CD4-positive, alpha-beta memory T cell (primary cell): ENCODE data around the gene ZNF417. TPM values are rescaled to one million over a fixed set of nuclear protein-coding genes. Genes with fewer than 3 reads are reported as not detected.
"Not testable (repeated sequence)": the region's sequence is repeated elsewhere in the genome, so short reads cannot be mapped to it uniquely, and the experiment has no call there.

Source experiments
- CTCF ChIA-PET: fragments of 350-600 bp; sonication (Branson Sonifier 250); formaldehyde crosslinking; loops from one replicate; lab custom pipeline; 2021; ENCODE audit warnings: inconsistent platforms; ENCODE audit not compliant: partially characterized antibody; lab: Charles Lee
- POLR2A ChIA-PET: fragments of 350-600 bp; sonication (Branson Sonifier 250); formaldehyde crosslinking; loops from one replicate; lab custom pipeline; 2021; ENCODE audit not compliant: partially characterized antibody; lab: Charles Lee
- DNase-seq, 5 donors: peaks; one replicate each; pipeline versions ENCODE4 v3.0.0 to v3.0.0-alpha.2; 2020 to 2022; ENCODE audit warnings: mixed read lengths in 1 of 5
- H3K27ac ChIP-seq: one replicate; pipeline ENCODE4 v1.7.0; 2013; ENCODE audit warnings: low read depth, low read length
- H3K27me3 ChIP-seq: 2 replicates; pipeline ENCODE4 v1.7.0; 2013; ENCODE audit warnings: mild to moderate bottlenecking, low read length, moderate library complexity; ENCODE audit not compliant: insufficient read depth
- H3K36me3 ChIP-seq: 2 replicates; pipeline ENCODE4 v1.7.0; 2013; ENCODE audit warnings: mild to moderate bottlenecking, low read length, moderate library complexity; ENCODE audit not compliant: insufficient read depth
- H3K4me1 ChIP-seq: 2 replicates; pipeline ENCODE4 v1.7.0; 2013; ENCODE audit warnings: mild to moderate bottlenecking, low read length, moderate library complexity; ENCODE audit not compliant: insufficient read depth
- H3K4me3 ChIP-seq, 2 donors: one replicate each; pipeline ENCODE4 v1.7.0; 2013; ENCODE audit warnings: low read length in 2 of 2, mild to moderate bottlenecking in 1 of 2
- H3K9me3 ChIP-seq, 2 donors: one replicate each; pipeline ENCODE4 v1.7.0; 2013; ENCODE audit warnings: low read length in 2 of 2, control low read depth in 1 of 2; ENCODE audit not compliant: control insufficient read depth in 1 of 2
- H3K27ac Mint-ChIP-seq, 7 donors: one replicate each; pipeline ENCODE4 v1.8.0; 2020 to 2021; ENCODE audit warnings: mixed read lengths in 7 of 7, mild to moderate bottlenecking in 6 of 7, inconsistent platforms in 3 of 7, moderate library complexity in 3 of 7
- H3K27me3 Mint-ChIP-seq, 2 donors: one replicate each; pipeline ENCODE4 v1.8.0; 2020 to 2021; ENCODE audit warnings: mixed read lengths in 2 of 2
- H3K36me3 Mint-ChIP-seq, 2 donors: one replicate each; pipeline ENCODE4 v1.8.0; 2020 to 2021; ENCODE audit warnings: mixed read lengths in 2 of 2, inconsistent platforms in 1 of 2, mild to moderate bottlenecking in 1 of 2
- H3K4me1 Mint-ChIP-seq, 4 donors: one replicate each; pipeline ENCODE4 v1.8.0; 2020 to 2021; ENCODE audit warnings: mixed read lengths in 4 of 4, mild to moderate bottlenecking in 1 of 4
- H3K4me3 Mint-ChIP-seq, 8 donors: one replicate each; pipeline ENCODE4 v1.8.0; 2020 to 2021; ENCODE audit warnings: mixed read lengths in 8 of 8, mild to moderate bottlenecking in 7 of 8, moderate library complexity in 6 of 8, inconsistent platforms in 3 of 8
- H3K9me3 Mint-ChIP-seq, 8 donors: one replicate each; pipeline ENCODE4 v1.8.0; 2020 to 2021; ENCODE audit warnings: mixed read lengths in 8 of 8, mild to moderate bottlenecking in 5 of 8, inconsistent platforms in 3 of 8, moderate library complexity in 1 of 8
- intact Hi-C: fragments of 100-400 bp; cut with micrococcal nuclease; formaldehyde crosslinking; loops from one replicate; pipeline ENCODE4 v1.15.1; 2023
- polyA plus RNA-seq, 2 donors: library from polyadenylated mRNA; unstranded; fragments of 300-500 nt; fragmentation: Illumina TruSeq; gene quantifications; one replicate each; pipeline ENCODE4 v1.2.3, GENCODE V29; 2021
- total RNA-seq, 2 experiments: library from RNA; stranded (reverse); gene quantifications; one replicate each; pipeline ENCODE4 v1.2.3, GENCODE V29; 2021

ZNF417 gene
- total and polyA plus RNA-seq, 4 experiments from 2014 or later, result 0.87 to 49.4 (median 26.5) TPM

GRCh38 chr19:57870225-57870624 lies 46.2 kb downstream of the ZNF417 start:
- H3K27ac ChIP-seq, result no peak overlapping the region
- DNase-seq, result no peak
- H3K9me3 Mint-ChIP-seq, result peaks cover 0 to 90% (median 77%) of the 10 kb centered on the region in 8 donors
- no peak overlapping the region for H3K4me3 ChIP-seq
- H3K27ac Mint-ChIP-seq, result no peak overlapping the region
- POLR2A ChIA-PET, result no interaction called here
- no peaks in the 10 kb centered on the region for H3K27me3 Mint-ChIP-seq
- CTCF ChIA-PET, result no interaction called here
- H3K27me3 ChIP-seq, result no peaks in the 10 kb centered on the region
- no peaks in the 10 kb centered on the region for H3K4me1 Mint-ChIP-seq
- peaks cover 5 to 61% of the 10 kb centered on the region in 2 donors for H3K9me3 ChIP-seq
- H3K36me3 ChIP-seq, result peaks cover 9% of the 10 kb centered on the region
- H3K36me3 Mint-ChIP-seq, result peaks cover 56% of the 10 kb centered on the region in 2 donors
- H3K4me3 Mint-ChIP-seq, result no peak overlapping the region
- intact Hi-C loops, result no loop called here
- no peaks in the 10 kb centered on the region for H3K4me1 ChIP-seq

- intact Hi-C loops, H3K4me1 ChIP-seq, H3K4me3 Mint-ChIP-seq, CTCF ChIA-PET, H3K27me3 ChIP-seq, DNase-seq, H3K4me3 ChIP-seq, H3K4me1 Mint-ChIP-seq, H3K27me3 Mint-ChIP-seq, H3K27ac Mint-ChIP-seq, H3K27ac ChIP-seq: not testable (repeated sequence)
- Mint-ChIP-seq H3K36me3 (peaks cover 58 to 61% of the 10 kb centered on the region in 2 donors), H3K9me3 (peaks cover 0 to 92% (median 80%) of the 10 kb centered on the region in 8 donors)
- Histone ChIP-seq H3K36me3 (peaks cover 13% of the 10 kb centered on the region), H3K9me3 (peaks cover 5 to 60% of the 10 kb centered on the region in 2 donors)
- POLR2A ChIA-PET, result interaction anchor here (1.0 kb wide), 1 partner anchor 133 kb away, joined by 3 read pairs; the partner anchor contains the start of gene ZNF606
Measured at GRCh38 chr19:57869655-57870054, 46.7 kb downstream of the ZNF417 start.

GRCh38 chr19:57867868-57868492 lies 48.4 kb downstream of the ZNF417 start:
- Mint-ChIP-seq H3K27me3 (no peaks in the 10 kb centered on the region), H3K36me3 (peaks cover 53 to 59% of the 10 kb centered on the region in 2 donors), H3K4me1 (no peaks in the 10 kb centered on the region), H3K27ac (no peak overlapping the region), H3K9me3 (peaks cover 0 to 89% (median 75%) of the 10 kb centered on the region in 8 donors), H3K4me3 (no peak overlapping the region)
- Histone ChIP-seq H3K9me3 (peaks cover 5 to 47% of the 10 kb centered on the region in 2 donors), H3K27me3 (no peaks in the 10 kb centered on the region), H3K36me3 (peaks cover 15% of the 10 kb centered on the region), H3K4me3 (no peak overlapping the region), H3K4me1 (no peaks in the 10 kb centered on the region), H3K27ac (no peak overlapping the region)
- DNase-seq, result no peak
- ChIA-PET CTCF (no interaction called here), POLR2A (no interaction called here)
- intact Hi-C loops, result no loop called here

Other genes starting within 250 kb of the ZNF417 start
- not detected for gene ZSCAN4, start 247.7 kb downstream of the ZNF417 start, total RNA-seq
- not detected for gene ZSCAN4, start 247.7 kb downstream of the ZNF417 start, polyA plus RNA-seq
- 10 to 100 TPM; 17.7 to 17.9 TPM for gene ZNF551, start 234.6 kb downstream of the ZNF417 start, total RNA-seq
- 1 to 10 TPM; 6.8 to 9.5 TPM for gene ZNF551, start 234.6 kb downstream of the ZNF417 start, polyA plus RNA-seq
- 1 to 10 TPM; 6.7 to 7.2 TPM for gene ZNF154, start 207.4 kb downstream of the ZNF417 start, total RNA-seq
- gene ZNF154, start 207.4 kb downstream of the ZNF417 start, polyA plus RNA-seq, result 1 to 10 TPM in 1 of 2 donors, not detected in 1; 2.4 TPM
- gene ZNF671, start 189.0 kb downstream of the ZNF417 start, total RNA-seq, result 10 to 100 TPM; 32.3 to 33.0 TPM
- 10 to 100 TPM; 18.1 to 24.0 TPM for gene ZNF671, start 189.0 kb downstream of the ZNF417 start, polyA plus RNA-seq
- gene ZNF776, start 169.8 kb downstream of the ZNF417 start, total RNA-seq, result 10 to 100 TPM; 38.9 to 40.9 TPM
- 1 to 10 TPM; 3.3 to 5.7 TPM for gene ZNF776, start 169.8 kb downstream of the ZNF417 start, polyA plus RNA-seq
- gene ZNF586, start 146.9 kb downstream of the ZNF417 start, total RNA-seq, result 10 to 100 TPM; 46.4 to 51.7 TPM
- gene ZNF586, start 146.9 kb downstream of the ZNF417 start, polyA plus RNA-seq, result 10 to 100 TPM; 15.0 to 23.8 TPM
- gene ZNF552, start 101.7 kb downstream of the ZNF417 start, total RNA-seq, result 10 to 100 TPM; 17.9 to 21.0 TPM
- gene ZNF552, start 101.7 kb downstream of the ZNF417 start, polyA plus RNA-seq, result 1 to 10 TPM; 5.5 to 9.3 TPM
- gene ZNF587B, start 86.3 kb downstream of the ZNF417 start, total RNA-seq, result 10 to 100 TPM; 28.4 to 29.0 TPM
- gene ZNF587B, start 86.3 kb downstream of the ZNF417 start, polyA plus RNA-seq, result 1 to 10 TPM in 1 of 2 donors, under 1 TPM in 1; 0.27 to 2.2 TPM
- gene ZNF587, start 66.7 kb downstream of the ZNF417 start, total RNA-seq, result 10 to 100 TPM; 58.5 to 62.8 TPM
- 1 to 10 TPM; 2.7 to 7.8 TPM for gene ZNF587, start 66.7 kb downstream of the ZNF417 start, polyA plus RNA-seq
- 10 to 100 TPM; 32.3 to 35.3 TPM for gene ZNF814, start 27.6 kb downstream of the ZNF417 start, total RNA-seq
- 10 to 100 TPM in 1 of 2 donors, 1 to 10 TPM in 1; 9.3 to 20.0 TPM for gene ZNF814, start 27.6 kb downstream of the ZNF417 start, polyA plus RNA-seq
- gene ZNF418, start 18.8 kb upstream of the ZNF417 start, total RNA-seq, result 1 to 10 TPM; 5.2 to 9.7 TPM
- 1 to 10 TPM; 1.7 to 4.6 TPM for gene ZNF418, start 18.8 kb upstream of the ZNF417 start, polyA plus RNA-seq
- gene ZNF256, start 31.1 kb upstream of the ZNF417 start, total RNA-seq, result 10 to 100 TPM; 12.4 to 13.9 TPM
- gene ZNF256, start 31.1 kb upstream of the ZNF417 start, polyA plus RNA-seq, result 1 to 10 TPM; 5.6 to 6.9 TPM
- 1 to 10 TPM in 1 of 2 experiments, under 1 TPM in 1; 0.76 to 1.2 TPM for gene C19orf18, start 57.9 kb upstream of the ZNF417 start, total RNA-seq
- gene C19orf18, start 57.9 kb upstream of the ZNF417 start, polyA plus RNA-seq, result under 1 TPM in 1 of 2 donors, not detected in 1; 0.22 TPM
- 10 to 100 TPM; 25.5 to 37.3 TPM for gene ZNF606, start 86.2 kb upstream of the ZNF417 start, total RNA-seq
- gene ZNF606, start 86.2 kb upstream of the ZNF417 start, polyA plus RNA-seq, result 1 to 10 TPM; 2.7 to 7.2 TPM
- not detected for gene ZSCAN1, start 117.4 kb upstream of the ZNF417 start, total RNA-seq
- not detected for gene ZSCAN1, start 117.4 kb upstream of the ZNF417 start, polyA plus RNA-seq
- under 1 TPM; 0.41 to 0.47 TPM for gene ZNF135, start 142.7 kb upstream of the ZNF417 start, total RNA-seq
- gene ZNF135, start 142.7 kb upstream of the ZNF417 start, polyA plus RNA-seq, result 1 to 10 TPM in 1 of 2 donors, under 1 TPM in 1; 0.44 to 2.0 TPM
- 10 to 100 TPM; 63.2 to 69.1 TPM for gene ZSCAN18, start 181.6 kb upstream of the ZNF417 start, total RNA-seq
- gene ZSCAN18, start 181.6 kb upstream of the ZNF417 start, polyA plus RNA-seq, result 10 to 100 TPM; 15.3 to 16.4 TPM
- 10 to 100 TPM; 14.2 to 17.4 TPM for gene ZNF329, start 234.2 kb upstream of the ZNF417 start, total RNA-seq
- gene ZNF329, start 234.2 kb upstream of the ZNF417 start, polyA plus RNA-seq, result 1 to 10 TPM; 2.9 to 8.0 TPM